ENCODE data around the gene LRRC59. TPM values are rescaled to one million over a fixed set of nuclear protein-coding genes. Genes with fewer than 3 reads are reported as not detected.

Gene LRRC59
- total RNA-seq, 1 experiment from 2014 or later: 108 TPM

DNA sequence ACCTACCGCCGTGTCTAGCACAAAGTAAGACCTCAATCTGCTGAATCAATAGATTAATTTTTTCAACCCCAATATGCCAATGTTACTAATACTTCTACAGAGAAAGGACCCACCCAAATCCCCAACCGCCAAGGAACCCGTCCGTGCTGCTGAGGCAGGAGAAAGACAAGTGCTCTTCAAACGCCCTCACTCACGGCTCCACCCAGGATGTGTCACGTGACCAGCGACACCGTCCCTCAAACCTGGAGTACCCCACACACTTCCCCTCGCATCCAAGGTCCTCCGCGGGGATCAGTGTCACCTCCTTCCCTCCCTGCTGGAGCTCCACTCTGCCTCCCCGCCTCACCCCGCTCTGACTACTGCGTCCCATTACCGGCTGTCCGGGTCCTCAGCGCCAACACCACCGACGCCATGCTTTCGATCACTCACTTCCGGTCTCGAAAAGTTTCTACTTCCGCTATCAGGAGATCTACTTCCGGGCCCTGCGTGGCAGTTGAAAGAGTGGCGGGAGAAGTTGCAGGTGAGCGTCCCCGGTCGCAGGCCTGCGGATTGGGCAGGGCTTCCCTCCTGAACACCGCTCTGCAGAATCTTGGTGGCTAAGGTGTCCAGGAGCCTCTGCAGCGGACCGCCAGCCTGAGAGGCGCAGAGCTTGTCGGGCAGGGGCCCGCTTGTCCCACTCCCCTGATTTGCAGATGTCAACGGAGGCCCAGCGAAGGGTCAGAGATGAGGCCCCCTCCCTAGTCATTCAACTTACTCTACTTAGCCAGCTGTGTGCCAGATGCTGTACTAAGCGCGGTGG is 24.4 kb downstream of the LRRC59 start, which contains the start of the genes EME1 and MRPL27 (continued):
- TF ChIP-seq MYBL2 (CRISPR knock-in tag; IDR thresholded peaks at IDR 0.05) (peak; percentile 94), SP1 (CRISPR knock-in tag; conservative IDR thresholded peaks at IDR 0.05) (peak; percentile 75), ESRRA (CRISPR knock-in tag; IDR thresholded peaks at IDR 0.05; ENCODE audit: borderline replicate concordance) (0 out of 2 replicates have a peak, but pooled peaks have one; percentile 31), ZNF317 (CRISPR knock-in tag; IDR thresholded peaks at IDR 0.05; ENCODE audit: borderline replicate concordance, low read depth) (no peak), GTF2I (CRISPR knock-in tag; conservative IDR thresholded peaks at IDR 0.05) (no peak), IRF2 (CRISPR knock-in tag; IDR thresholded peaks at IDR 0.05; ENCODE audit: borderline replicate concordance, low read depth) (no peak), ZNF219 (CRISPR knock-in tag; IDR thresholded peaks at IDR 0.05; ENCODE audit: borderline replicate concordance) (no peak), SOX15 (CRISPR knock-in tag; IDR thresholded peaks at IDR 0.05) (no peak), E2F1 (CRISPR knock-in tag; IDR thresholded peaks at IDR 0.05) (0 out of 2 replicates have a peak, but pooled peaks have one; percentile 53), CREB1 (CRISPR knock-in tag; IDR thresholded peaks at IDR 0.05) (0 out of 2 replicates have a peak, but pooled peaks have one; percentile 75), ZNF416 (CRISPR knock-in tag; IDR thresholded peaks at IDR 0.05) (no peak), FOXP1 (CRISPR knock-in tag; IDR thresholded peaks at IDR 0.05; ENCODE audit: borderline replicate concordance) (peak; percentile 90), IRF1 (CRISPR knock-in tag; IDR thresholded peaks at IDR 0.05) (no peak), ZBTB21 (CRISPR knock-in tag; IDR thresholded peaks at IDR 0.05; ENCODE audit: borderline replicate concordance) (no peak), FOXJ3 (CRISPR knock-in tag; IDR thresholded peaks at IDR 0.05; ENCODE audit: borderline replicate concordance) (no peak), NR2C2 (CRISPR knock-in tag; IDR thresholded peaks at IDR 0.05) (peak; percentile 92), ATF2 (CRISPR knock-in tag; IDR thresholded peaks at IDR 0.05; ENCODE audit: borderline replicate concordance, low read depth) (no peak), GRHL2 (CRISPR knock-in tag; IDR thresholded peaks at IDR 0.05; ENCODE audit: insufficient replicate concordance, severe bottlenecking) (no peak), ZNF671 (CRISPR knock-in tag; IDR thresholded peaks at IDR 0.05) (no peak), RORB (CRISPR knock-in tag; IDR thresholded peaks at IDR 0.05) (no peak), SMAD3 (CRISPR knock-in tag; IDR thresholded peaks at IDR 0.05; ENCODE audit: borderline replicate concordance) (no peak; the same call in 1 of the 2 replicates), ZNF121 (CRISPR knock-in tag; IDR thresholded peaks at IDR 0.05) (no peak)
- TF ChIP-seq, protein P1, sequence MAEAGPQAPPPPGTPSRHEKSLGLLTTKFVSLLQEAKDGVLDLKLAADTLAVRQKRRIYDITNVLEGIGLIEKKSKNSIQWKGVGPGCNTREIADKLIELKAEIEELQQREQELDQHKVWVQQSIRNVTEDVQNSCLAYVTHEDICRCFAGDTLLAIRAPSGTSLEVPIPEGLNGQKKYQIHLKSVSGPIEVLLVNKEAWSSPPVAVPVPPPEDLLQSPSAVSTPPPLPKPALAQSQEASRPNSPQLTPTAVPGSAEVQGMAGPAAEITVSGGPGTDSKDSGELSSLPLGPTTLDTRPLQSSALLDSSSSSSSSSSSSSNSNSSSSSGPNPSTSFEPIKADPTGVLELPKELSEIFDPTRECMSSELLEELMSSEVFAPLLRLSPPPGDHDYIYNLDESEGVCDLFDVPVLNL (CRISPR knock-in tag; IDR thresholded peaks at IDR 0.05; ENCODE audit: borderline replicate concordance, low read depth): 0 out of 2 replicates have a peak, but pooled peaks have one; percentile 43
- TF ChIP-seq, protein P2, sequence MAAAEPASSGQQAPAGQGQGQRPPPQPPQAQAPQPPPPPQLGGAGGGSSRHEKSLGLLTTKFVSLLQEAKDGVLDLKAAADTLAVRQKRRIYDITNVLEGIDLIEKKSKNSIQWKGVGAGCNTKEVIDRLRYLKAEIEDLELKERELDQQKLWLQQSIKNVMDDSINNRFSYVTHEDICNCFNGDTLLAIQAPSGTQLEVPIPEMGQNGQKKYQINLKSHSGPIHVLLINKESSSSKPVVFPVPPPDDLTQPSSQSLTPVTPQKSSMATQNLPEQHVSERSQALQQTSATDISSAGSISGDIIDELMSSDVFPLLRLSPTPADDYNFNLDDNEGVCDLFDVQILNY (CRISPR knock-in tag; IDR thresholded peaks at IDR 0.05): peak; percentile 56; the same call in 1 of the 2 replicates
- TF ChIP-seq, protein P3, sequence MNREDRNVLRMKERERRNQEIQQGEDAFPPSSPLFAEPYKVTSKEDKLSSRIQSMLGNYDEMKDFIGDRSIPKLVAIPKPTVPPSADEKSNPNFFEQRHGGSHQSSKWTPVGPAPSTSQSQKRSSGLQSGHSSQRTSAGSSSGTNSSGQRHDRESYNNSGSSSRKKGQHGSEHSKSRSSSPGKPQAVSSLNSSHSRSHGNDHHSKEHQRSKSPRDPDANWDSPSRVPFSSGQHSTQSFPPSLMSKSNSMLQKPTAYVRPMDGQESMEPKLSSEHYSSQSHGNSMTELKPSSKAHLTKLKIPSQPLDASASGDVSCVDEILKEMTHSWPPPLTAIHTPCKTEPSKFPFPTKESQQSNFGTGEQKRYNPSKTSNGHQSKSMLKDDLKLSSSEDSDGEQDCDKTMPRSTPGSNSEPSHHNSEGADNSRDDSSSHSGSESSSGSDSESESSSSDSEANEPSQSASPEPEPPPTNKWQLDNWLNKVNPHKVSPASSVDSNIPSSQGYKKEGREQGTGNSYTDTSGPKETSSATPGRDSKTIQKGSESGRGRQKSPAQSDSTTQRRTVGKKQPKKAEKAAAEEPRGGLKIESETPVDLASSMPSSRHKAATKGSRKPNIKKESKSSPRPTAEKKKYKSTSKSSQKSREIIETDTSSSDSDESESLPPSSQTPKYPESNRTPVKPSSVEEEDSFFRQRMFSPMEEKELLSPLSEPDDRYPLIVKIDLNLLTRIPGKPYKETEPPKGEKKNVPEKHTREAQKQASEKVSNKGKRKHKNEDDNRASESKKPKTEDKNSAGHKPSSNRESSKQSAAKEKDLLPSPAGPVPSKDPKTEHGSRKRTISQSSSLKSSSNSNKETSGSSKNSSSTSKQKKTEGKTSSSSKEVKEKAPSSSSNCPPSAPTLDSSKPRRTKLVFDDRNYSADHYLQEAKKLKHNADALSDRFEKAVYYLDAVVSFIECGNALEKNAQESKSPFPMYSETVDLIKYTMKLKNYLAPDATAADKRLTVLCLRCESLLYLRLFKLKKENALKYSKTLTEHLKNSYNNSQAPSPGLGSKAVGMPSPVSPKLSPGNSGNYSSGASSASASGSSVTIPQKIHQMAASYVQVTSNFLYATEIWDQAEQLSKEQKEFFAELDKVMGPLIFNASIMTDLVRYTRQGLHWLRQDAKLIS (CRISPR knock-in tag; IDR thresholded peaks at IDR 0.05; ENCODE audit: borderline replicate concordance): no peak
- TF ChIP-seq, protein P4, sequence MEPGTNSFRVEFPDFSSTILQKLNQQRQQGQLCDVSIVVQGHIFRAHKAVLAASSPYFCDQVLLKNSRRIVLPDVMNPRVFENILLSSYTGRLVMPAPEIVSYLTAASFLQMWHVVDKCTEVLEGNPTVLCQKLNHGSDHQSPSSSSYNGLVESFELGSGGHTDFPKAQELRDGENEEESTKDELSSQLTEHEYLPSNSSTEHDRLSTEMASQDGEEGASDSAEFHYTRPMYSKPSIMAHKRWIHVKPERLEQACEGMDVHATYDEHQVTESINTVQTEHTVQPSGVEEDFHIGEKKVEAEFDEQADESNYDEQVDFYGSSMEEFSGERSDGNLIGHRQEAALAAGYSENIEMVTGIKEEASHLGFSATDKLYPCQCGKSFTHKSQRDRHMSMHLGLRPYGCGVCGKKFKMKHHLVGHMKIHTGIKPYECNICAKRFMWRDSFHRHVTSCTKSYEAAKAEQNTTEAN (CRISPR knock-in tag; IDR thresholded peaks at IDR 0.05): peak; percentile 84
- TF ChIP-seq, protein P5, sequence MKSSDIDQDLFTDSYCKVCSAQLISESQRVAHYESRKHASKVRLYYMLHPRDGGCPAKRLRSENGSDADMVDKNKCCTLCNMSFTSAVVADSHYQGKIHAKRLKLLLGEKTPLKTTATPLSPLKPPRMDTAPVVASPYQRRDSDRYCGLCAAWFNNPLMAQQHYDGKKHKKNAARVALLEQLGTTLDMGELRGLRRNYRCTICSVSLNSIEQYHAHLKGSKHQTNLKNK (CRISPR knock-in tag; IDR thresholded peaks at IDR 0.05): no peak
